Stromal cell of bone marrow (primary cell): ENCODE measurements around the gene APOBEC4.
A peak's percentile ranks its signal among the peaks of the same experiment; 100 is the strongest.

Source experiments
- DNase-seq: peaks from one replicate; pipeline ENCODE4 v3.0.0-alpha.2; 2012; ENCODE audit warnings: low read depth

The APOBEC4 gene

GRCh38 chr1:183602510-183602909 is 50.6 kb downstream of the APOBEC4 start:
- no peak for DNase-seq

- DNase-seq, result no peak
These were observed 52.5 kb downstream of the APOBEC4 start for GRCh38 chr1:183600634-183601033.

- DNase-seq, result peak; percentile 98
These were observed 53.0 kb downstream of the APOBEC4 start for GRCh38 chr1:183600136-183600535.

GRCh38 chr1:183598386-183598785 is 54.7 kb downstream of the APOBEC4 start:
- DNase-seq, result no peak

GRCh38 chr1:183597656-183598347 is 55.3 kb downstream of the APOBEC4 start:
- DNase-seq, result no peak

GRCh38 chr1:183596500-183596899 is 56.6 kb downstream of the APOBEC4 start:
- DNase-seq, result no peak
